Aorta (tissue), 5 donors: ENCODE results near the gene PIK3AP1. TPM values are rescaled to one million over a fixed set of nuclear protein-coding genes. Genes with fewer than 3 reads are reported as not detected.
"Not testable (repeated sequence)": the region's sequence is repeated elsewhere in the genome, so short reads cannot be mapped to it uniquely, and the experiment has no call there.

Experiments
- ATAC-seq: fragments of 200-7000 bp; cut with Tn5 transposase; one replicate; pipeline ENCODE4 v1.9.1; 2022; ENCODE audit warnings: moderate library complexity; ENCODE audit not compliant: low FRiP score
- DNase-seq, 2 donors: peaks; one replicate each; pipeline ENCODE4 v3.0.0-alpha.2; 2020
- H3K27ac ChIP-seq, 2 donors: one replicate each; pipeline ENCODE4 v1.5.1; 2013; ENCODE audit warnings: low read length in 2 of 2, mild to moderate bottlenecking in 2 of 2, moderate library complexity in 2 of 2, control low read depth in 1 of 2, inconsistent platforms in 1 of 2, low read depth in 1 of 2
- H3K27me3 ChIP-seq, 2 donors: one replicate each; pipeline ENCODE4 v1.6.1; 2013; ENCODE audit warnings: control low read depth in 1 of 2, low read length in 1 of 2, mild to moderate bottlenecking in 1 of 2, moderate library complexity in 1 of 2; ENCODE audit not compliant: insufficient read depth in 2 of 2, control insufficient read depth in 1 of 2
- H3K36me3 ChIP-seq, 2 donors: one replicate each; pipeline ENCODE4 v1.6.1; 2013; ENCODE audit warnings: control low read depth in 1 of 2, low read length in 1 of 2, mild to moderate bottlenecking in 1 of 2; ENCODE audit not compliant: insufficient read depth in 2 of 2, control insufficient read depth in 1 of 2
- H3K4me1 ChIP-seq, 2 donors: one replicate each; pipeline ENCODE4 v1.6.1; 2013; ENCODE audit warnings: low read length in 2 of 2, control low read depth in 1 of 2, mild to moderate bottlenecking in 1 of 2, moderate library complexity in 1 of 2; ENCODE audit not compliant: insufficient read depth in 2 of 2, control insufficient read depth in 1 of 2
- H3K4me3 ChIP-seq, 2 donors: one replicate each; pipeline ENCODE4 v1.5.1; 2013; ENCODE audit warnings: low read length in 2 of 2, control low read depth in 1 of 2, mild to moderate bottlenecking in 1 of 2
- H3K9me3 ChIP-seq: one replicate; pipeline ENCODE4 v1.6.1; 2013; ENCODE audit warnings: mild to moderate bottlenecking, low read length; ENCODE audit not compliant: control insufficient read depth
- WGBS, 2 donors: extraction: QIAGEN DNeasy Blood & Tissue Kit; methylation state at CpG; one replicate each; pipeline ENCODE4 v1.1.7; 2013; 5-methylcytosine and 5-hydroxymethylcytosine counted together
- intact Hi-C, 2 donors: fragments of 100-400 bp; cut with DNase I; formaldehyde crosslinking; loops; one replicate each; pipeline versions ENCODE4 v1.14.2 to v1.15.0; 2022
- polyA plus RNA-seq, 2 donors: library from polyadenylated mRNA; stranded (reverse); fragments of 200-250 nt; gene quantifications; one replicate each; pipeline ENCODE4 v1.2.3, GENCODE V29; 2013
- total RNA-seq, 2 donors: library from RNA; stranded (reverse); fragmentation: NEBNext Ultra II Directional; extraction: Animal tissue kit (Norgen Biotek cat#: 25700); gene quantifications; one replicate each; pipeline ENCODE4 v1.2.1, GENCODE V29; 2021
- donor health status: healthy with polysubstance abuse.
- donor health status: Bipolar disorder and iron deficiency.
- donor health status: DM: no; HTN: no; CAD: no.
- donor health status: DM: no; HTN: no; CAD: no.
- donor health status: DM: yes; HTN: yes; CAD: no.

PIK3AP1 gene
- total and polyA plus RNA-seq, 4 donors = 1.9 to 23.4 (median 11.9) TPM

DNA sequence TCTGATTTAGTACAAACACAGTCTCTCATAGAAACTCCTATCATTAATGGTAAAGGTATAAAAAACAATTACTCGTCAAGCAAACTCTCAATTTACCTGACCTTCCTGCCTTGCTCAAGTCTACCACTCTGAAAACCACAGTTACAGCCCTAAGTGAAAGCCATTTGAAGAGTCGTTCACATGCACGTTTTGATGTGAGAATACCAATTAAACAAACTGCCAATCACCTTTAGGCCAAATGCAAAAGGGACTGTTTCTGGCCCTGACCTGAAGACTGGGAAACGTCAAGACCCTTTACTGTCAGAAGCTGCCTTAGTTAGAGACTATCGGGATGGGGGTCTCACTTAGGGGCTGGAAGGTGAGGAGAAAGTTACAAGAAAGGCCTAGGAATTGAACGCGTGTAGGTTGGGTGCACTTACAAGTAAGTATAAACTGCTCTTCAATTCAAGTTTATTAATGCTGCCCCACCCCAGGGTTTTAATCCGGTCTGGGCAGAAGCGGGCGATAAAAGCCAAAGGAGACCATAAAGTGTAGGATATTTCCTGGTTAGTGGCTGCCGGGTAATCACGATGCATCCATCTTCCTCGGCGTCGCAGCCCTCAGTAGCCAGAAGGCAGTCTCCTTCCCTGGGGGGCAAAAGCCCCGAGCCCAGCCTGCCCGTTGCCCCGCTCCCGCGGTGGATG is 134.4 kb downstream of the PIK3AP1 start:
- WGBS, 2 donors = 1 to 2% methylated on average over 20 of the region's 20 CpGs
- H3K27me3 ChIP-seq = no peaks in the 10 kb centered on the region
- H3K36me3 ChIP-seq = no peaks in the 10 kb centered on the region
- peak overlapping the region; percentile 64 to 93 for H3K27ac ChIP-seq
- H3K4me3 ChIP-seq = peak overlapping the region; percentile 51 to 70
- peaks cover 0 to 3% of the 10 kb centered on the region in 2 donors for H3K4me1 ChIP-seq
- DNase-seq (no peak), ATAC-seq (no peak)
- H3K9me3 ChIP-seq = no peaks in the 10 kb centered on the region
- intact Hi-C loops = loop anchor here (5.0 to 10.0 kb wide), 2 partner anchors 246 to 249 kb away; partner anchors contain the start of gene LCOR (in 2 of the 2)

DNA sequence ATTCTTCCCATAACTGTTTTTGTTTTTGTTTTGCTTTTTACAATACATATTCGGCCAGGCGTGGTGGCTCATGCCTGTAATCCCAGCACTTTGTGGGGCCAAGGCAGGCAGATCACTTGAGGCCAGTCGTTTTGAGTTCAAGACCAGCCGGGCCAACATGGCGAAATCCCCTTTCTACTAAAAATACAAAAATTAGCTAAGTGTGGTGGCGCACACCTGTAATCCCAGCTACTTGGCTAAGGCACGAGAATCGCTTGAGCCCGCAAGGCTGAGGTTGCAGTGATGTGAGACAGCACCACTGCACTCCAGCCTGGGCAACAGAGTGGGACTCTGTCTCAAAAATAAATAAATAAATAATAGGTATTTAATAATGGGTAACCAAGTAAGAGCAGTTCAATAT is 135.8 kb downstream of the PIK3AP1 start:
- ATAC-seq (no peak), DNase-seq (no peak)
- intact Hi-C loops = loop anchor here in 1 of 2 donors (5.0 to 10.0 kb wide), 2 partner anchors 72 to 250 kb away; partner anchors contain the start of genes LCOR and TLL2
- H3K36me3 ChIP-seq = no peaks in the 10 kb centered on the region
- H3K4me3 ChIP-seq = no peak overlapping the region
- H3K27ac ChIP-seq = no peak overlapping the region
- no peaks in the 10 kb centered on the region for H3K9me3 ChIP-seq
- peaks cover 0 to 3% of the 10 kb centered on the region in 2 donors for H3K4me1 ChIP-seq
- no peaks in the 10 kb centered on the region for H3K27me3 ChIP-seq
- 85 to 95% methylated on average over 9 of the region's 9 CpGs for WGBS, 2 donors

DNA sequence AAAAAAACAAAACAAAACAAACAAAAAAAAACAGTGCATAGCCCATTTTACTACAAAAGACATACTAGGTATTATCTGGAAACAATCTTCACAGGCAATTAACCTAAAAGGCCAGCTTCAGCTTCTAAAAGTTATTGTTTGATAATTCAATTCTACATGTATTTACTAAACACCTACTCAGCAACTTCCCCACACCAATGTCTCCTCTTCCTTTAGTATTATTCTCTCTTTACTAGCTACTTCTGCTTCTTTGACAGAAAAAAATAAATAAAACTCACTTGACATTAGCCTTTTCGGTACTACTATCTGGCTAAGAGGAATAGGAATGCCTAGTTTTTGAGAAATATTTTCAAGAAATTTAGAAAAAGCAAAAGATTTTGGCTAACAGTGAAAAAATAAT is 136.3 kb downstream of the PIK3AP1 start:
- Histone ChIP-seq H3K27me3 (no peaks in the 10 kb centered on the region), H3K4me1 (peaks cover 0 to 3% of the 10 kb centered on the region in 2 donors), H3K4me3 (no peak overlapping the region), H3K36me3 (no peaks in the 10 kb centered on the region), H3K27ac (no peak overlapping the region), H3K9me3 (no peaks in the 10 kb centered on the region)
- WGBS, 2 donors = 71% methylated on average over 1 of the region's 1 CpG
- no peak for ATAC-seq
- DNase-seq = no peak
- intact Hi-C loops = loop anchor here in 1 of 2 donors (5.0 to 10.0 kb wide), 2 partner anchors 72 to 251 kb away; partner anchors contain the start of genes LCOR and TLL2

DNA sequence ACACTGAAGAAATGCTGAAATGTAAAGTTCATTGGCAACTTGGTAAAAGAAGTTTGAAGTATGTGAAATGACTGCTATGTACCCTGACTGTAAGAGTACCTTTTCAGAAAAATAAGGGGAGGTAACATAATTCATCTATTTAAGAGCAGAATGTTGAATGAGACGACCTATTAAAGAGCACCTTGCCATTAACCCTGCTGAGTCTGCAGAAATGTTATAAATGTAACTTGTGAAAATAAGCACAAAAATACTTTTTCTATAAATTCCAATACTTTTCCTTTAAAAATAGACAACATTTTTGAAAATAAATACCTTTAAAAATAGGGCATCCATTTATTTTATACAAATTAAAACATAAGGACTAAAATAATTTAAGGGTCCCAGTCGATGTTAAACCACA is 141.2 kb downstream of the PIK3AP1 start:
- intact Hi-C loops = no loop called here
- H3K4me1 ChIP-seq = peaks cover 2% of the 10 kb centered on the region in 2 donors
- H3K27ac ChIP-seq = no peak overlapping the region

DNA sequence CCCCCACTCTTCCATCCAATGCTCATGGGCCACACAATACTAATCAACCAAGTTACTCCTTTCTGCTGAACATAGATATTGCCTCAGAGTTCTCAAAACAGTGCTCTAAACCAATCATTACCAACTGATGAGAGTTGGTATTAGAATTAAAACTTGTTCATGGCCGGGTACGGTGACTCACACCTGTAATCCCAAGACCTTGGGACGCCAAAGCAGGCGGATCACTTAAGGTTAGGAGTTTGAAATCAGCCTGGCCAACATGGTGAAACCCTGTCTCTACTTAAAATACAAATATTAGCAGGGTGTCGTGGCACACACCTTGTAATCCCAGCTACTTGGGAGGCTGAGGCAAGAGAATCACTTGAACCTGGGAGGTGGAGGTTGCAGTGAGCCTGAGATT is 141.7 kb downstream of the PIK3AP1 start:
- WGBS, 2 donors = 89 to 91% methylated on average over 5 of the region's 5 CpGs
- Histone ChIP-seq H3K27ac (no peak overlapping the region), H3K9me3 (no peaks in the 10 kb centered on the region), H3K4me3 (no peak overlapping the region), H3K4me1 (peaks cover 2% of the 10 kb centered on the region in 2 donors), H3K27me3 (no peaks in the 10 kb centered on the region), H3K36me3 (no peaks in the 10 kb centered on the region)
- DNase-seq (no peak), ATAC-seq (no peak)
- intact Hi-C loops = no loop called here

More for the DNA sequence above, 141.2 kb downstream of the PIK3AP1 start:
- Histone ChIP-seq H3K4me3 (no peak overlapping the region), H3K27me3 (no peaks in the 10 kb centered on the region), H3K9me3 (no peaks in the 10 kb centered on the region), H3K36me3 (no peaks in the 10 kb centered on the region)
- WGBS, 2 donors = 59 to 62% methylated on average over 2 of the region's 2 CpGs
- no peak for ATAC-seq
- no peak for DNase-seq

DNA sequence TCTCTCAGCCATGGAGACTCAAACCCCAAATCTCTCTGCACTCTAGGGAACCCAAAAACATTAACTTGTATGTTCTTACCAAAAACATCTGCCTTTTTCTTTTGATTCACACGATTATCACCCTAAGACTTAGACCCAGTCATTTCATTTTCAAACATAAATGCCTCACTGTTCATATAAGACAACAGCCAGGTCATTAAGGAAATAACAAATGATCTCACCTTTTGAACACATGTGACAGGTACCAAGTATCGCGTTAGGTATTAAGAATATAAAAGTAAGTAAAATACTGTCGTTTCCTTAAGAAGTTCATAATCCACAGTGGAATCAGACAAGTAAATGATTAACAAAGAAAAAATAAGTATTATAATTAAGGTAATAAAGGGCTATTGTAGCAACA is 142.3 kb downstream of the PIK3AP1 start:
- DNase-seq = no peak
- no peak for ATAC-seq
- Histone ChIP-seq H3K27me3 (no peaks in the 10 kb centered on the region), H3K36me3 (no peaks in the 10 kb centered on the region), H3K27ac (no peak overlapping the region), H3K9me3 (no peaks in the 10 kb centered on the region), H3K4me1 (peaks cover 0 to 4% of the 10 kb centered on the region in 2 donors), H3K4me3 (no peak overlapping the region)
- intact Hi-C loops = no loop called here
- WGBS, 2 donors = 82 to 90% methylated on average over 4 of the region's 4 CpGs

DNA sequence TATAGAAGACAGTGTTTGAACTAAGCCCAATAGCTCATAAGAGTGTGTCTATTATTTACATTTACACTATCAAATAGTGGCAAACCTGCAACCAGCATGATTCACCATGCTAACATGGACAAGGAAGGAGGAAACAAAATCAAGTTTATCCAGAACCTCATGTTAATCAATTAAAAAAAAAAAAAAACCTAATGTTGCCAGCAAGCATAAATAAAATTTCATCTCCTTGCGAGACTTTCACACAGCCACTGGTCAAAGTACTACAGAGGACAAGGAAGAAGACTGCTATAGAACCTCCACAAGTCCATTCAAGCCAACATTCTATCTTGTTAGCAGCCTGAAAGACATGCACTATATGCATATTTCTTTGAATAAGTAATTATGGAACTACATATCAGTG is 143.2 kb downstream of the PIK3AP1 start:
- no peaks in the 10 kb centered on the region for H3K27me3 ChIP-seq
- 92 to 95% methylated on average over 1 of the region's 1 CpG for WGBS, 2 donors
- intact Hi-C loops = no loop called here
- H3K27ac ChIP-seq = no peak overlapping the region
- no peaks in the 10 kb centered on the region for H3K9me3 ChIP-seq
- no peak for DNase-seq
- H3K36me3 ChIP-seq = no peaks in the 10 kb centered on the region
- peaks cover 0 to 5% of the 10 kb centered on the region in 2 donors for H3K4me1 ChIP-seq
- no peak for ATAC-seq
- H3K4me3 ChIP-seq = no peak overlapping the region

DNA sequence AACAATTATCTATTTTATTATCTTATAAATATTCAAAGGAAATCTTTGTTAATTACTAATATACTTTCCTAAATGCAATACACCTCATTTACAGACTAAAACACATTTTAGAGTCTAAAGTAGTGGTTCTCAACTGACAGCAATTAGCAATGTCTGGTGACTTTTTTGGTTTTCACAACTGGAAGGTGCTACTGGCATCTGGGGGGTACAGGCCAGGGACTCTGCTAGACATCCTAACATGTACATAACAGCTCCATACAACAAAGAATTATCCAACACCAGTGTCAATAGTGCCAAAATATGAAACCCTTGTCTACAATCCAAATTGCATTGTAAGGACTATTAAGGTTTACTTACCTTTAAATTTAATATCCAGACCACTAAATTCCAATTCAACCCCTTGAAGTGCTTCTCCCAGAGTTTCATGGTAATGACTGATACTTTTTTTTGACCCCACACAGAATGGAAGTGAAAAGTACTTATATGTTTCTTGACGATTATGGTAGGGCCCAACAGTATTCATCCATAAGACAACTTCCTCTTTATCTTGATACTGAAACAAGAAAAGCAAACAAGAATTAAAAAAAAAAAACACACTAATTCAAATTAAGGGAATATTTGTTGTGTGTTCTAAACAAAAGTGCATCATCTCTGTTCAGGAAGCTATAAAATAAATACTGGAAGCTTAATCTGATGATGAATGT is 143.9 kb downstream of the PIK3AP1 start:
- Histone ChIP-seq H3K27ac (no peak overlapping the region), H3K36me3 (no peaks in the 10 kb centered on the region), H3K27me3 (no peaks in the 10 kb centered on the region), H3K9me3 (no peaks in the 10 kb centered on the region), H3K4me3 (no peak overlapping the region), H3K4me1 (peaks cover 0 to 5% of the 10 kb centered on the region in 2 donors)
- WGBS, 2 donors = 62 to 73% methylated on average over 1 of the region's 1 CpG
- intact Hi-C loops = no loop called here
- DNase-seq (no peak), ATAC-seq (no peak)

DNA sequence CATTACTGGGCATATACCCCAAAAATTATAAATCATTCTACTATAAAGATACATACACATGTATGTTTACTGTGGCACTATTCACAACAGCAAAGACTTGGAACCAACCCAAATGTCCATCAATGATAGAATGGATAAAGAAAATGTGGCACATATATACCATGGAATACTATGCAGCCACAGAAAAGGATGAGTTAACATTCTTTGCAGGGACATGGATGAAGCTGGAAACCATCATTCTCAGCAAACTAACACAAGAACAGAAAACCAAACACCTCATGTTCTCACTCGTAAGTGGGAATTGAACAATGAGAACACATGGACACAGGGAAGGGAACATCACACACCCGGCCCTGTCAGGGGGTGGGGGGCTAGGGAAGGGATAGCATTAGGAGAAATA is 145.8 kb downstream of the PIK3AP1 start:
- DNase-seq, H3K9me3 ChIP-seq, H3K36me3 ChIP-seq, H3K4me1 ChIP-seq, H3K27me3 ChIP-seq, ATAC-seq, H3K4me3 ChIP-seq, intact Hi-C loops, H3K27ac ChIP-seq: not testable (repeated sequence)
- WGBS, 2 donors = 96 to 97% methylated on average over 2 of the region's 2 CpGs
